H1 (cell line): ENCODE measurements around the gene ANK2. TPM values are rescaled to one million over a fixed set of nuclear protein-coding genes. Genes with fewer than 3 reads are reported as not detected.

Source experiments
- KDM5A ChIP-seq: fragments of 200-600 bp; IDR thresholded peaks from 2 replicates; pipeline ENCODE4 v1.7.1; 2012; ENCODE audit warnings: mild to moderate bottlenecking, low read length, inconsistent platforms, mixed read lengths
- polyA plus RNA-seq, 7 experiments: library from polyadenylated mRNA; depleted of rRNA in 3 of 7; stranded (reverse) in 5 of 7; unstranded in 2 of 7; fragments of >200 nt in 5 of 7; fragments of 200-250 nt in 2 of 7; gene quantifications; 1 replicate in 5 of 7; 2 replicates in 1 of 7; 4 replicates in 1 of 7; pipeline versions ENCODE4 v1.2.1 to v1.2.3, GENCODE V29; 2011 to 2013; ENCODE audit warnings: missing spikeins in 2 of 7, mixed read lengths in 2 of 7
- total RNA-seq: library from RNA; stranded (reverse); fragmentation: NEBNext Ultra II Directional; extraction: Animal tissue kit (Norgen Biotek cat#: 25700); gene quantifications from 2 replicates; pipeline ENCODE4 v1.2.1, GENCODE V29; 2021

ANK2 gene
- total and polyA plus RNA-seq, 2 of the 8 experiments (the other 6 are each of a cell fraction or from before 2014, with no cell fraction given): 14.2 to 35.1 TPM

GRCh38 chr4:113398441-113399143, 349.1 kb downstream of the ANK2 start (continued):
- no peak for TF ChIP-seq KDM5A
